ENCODE results near the gene RALGPS1. TPM values are rescaled to one million over a fixed set of nuclear protein-coding genes. Genes with fewer than 3 reads are reported as not detected.

RALGPS1 gene
- total RNA-seq, 2 experiments from 2014 or later, result 1.5 to 1.7 TPM

DNA sequence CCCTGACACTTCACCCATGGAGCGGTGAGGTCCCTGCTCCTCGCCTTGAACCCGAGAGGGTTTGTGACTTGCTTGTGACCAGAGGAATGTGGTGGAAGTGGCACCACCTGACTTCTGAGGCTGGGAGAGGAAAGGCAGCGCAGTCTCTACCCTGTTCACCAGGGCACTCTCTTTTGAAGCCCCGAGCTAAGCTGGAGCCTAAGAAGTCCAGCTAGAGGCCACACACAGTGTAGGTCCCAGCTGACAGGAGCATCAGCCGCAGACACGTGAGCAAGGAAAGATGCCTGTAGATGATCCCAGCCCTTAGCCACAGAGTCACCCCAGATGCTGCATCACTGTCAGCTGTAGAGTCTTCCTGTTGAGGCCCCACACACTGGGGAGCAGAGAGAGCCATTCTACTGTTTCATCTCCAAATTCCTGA is 209.5 kb downstream of the RALGPS1 start:
- POLR2A ChIA-PET, result no interaction called here
- CTCF ChIA-PET, result interaction anchor here (1.0 kb wide), 1 partner anchor 23 kb away, joined by 3 read pairs; no protein-coding TSS in a partner anchor

DNA sequence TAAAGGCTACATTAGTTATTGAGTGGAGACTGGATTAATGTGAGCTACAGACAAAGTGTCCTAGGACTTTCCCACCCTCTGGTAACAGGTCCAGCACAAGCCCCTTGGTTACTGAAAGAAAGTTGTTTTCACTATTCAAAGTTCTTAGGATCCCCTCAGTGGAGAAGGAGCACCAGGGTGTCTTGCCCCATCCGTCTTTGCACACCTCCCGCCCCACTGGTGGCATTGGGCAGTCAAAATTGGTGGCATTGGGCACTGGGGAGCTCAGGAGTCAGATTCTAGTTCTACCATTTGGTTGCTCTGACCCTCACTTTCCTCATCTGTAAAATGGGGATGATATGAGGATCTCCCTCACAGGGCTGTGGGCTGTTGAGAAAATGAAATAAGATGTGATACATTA is 210.2 kb downstream of the RALGPS1 start:
- POLR2A ChIA-PET, result no interaction called here
- CTCF ChIA-PET, result no interaction called here

DNA sequence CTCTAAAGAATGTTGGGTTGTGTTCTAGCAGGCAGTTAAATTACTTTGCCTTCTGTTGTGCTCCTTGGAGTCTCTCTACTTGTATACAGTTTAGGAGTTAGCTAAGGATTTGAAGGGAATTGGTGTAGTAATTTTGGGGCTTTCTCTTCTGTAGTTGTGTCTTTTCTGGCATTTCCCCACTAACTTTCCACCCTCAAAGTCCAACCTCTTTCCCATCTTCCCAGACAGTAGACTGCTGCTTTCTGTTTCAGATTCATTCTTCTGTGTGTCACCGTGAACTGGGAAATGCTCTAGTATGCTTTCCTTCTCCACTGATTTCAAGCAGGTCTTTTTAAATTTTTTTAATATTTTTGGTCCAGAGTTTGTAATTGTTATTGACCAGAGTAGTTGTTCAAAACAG is 212.4 kb downstream of the RALGPS1 start:
- POLR2A ChIA-PET, result no interaction called here

DNA sequence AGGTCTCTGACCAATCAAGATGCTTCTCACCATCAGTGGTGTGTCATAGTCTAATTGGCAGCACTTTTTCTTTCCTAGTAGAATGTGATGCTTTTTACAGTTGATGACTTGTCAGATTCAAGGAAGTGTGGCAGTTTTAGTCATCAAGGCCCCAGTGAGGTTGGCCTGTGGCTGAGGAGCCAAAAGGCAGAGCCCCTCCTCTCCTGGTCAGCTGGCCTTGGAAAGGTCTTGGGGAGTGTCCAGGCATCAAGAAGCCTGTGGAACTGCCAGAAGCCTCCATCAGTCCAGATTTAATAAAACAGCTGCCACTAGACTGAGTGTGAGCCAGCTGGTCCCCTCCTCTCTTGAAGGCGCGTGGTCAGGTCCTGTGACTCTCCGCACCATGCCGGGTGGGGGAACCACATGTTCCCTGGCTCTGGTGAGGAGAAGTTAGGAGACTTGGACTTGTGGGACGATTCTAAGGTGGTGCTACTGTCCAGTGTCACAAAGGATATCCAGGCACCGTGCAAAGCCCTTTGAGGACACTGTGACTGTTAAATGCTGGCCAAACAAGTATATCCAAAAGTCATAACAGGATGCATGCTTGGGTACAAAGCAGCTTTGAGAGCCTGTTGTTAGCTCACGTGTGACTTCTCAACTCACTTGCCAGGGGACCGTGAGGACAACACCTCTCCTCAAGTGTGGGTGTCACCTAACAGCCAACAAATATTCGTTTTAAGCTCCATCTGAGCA is 213.9 kb downstream of the RALGPS1 start:
- POLR2A ChIA-PET, result no interaction called here
- CTCF ChIA-PET, result no interaction called here

More for the DNA sequence above, 212.4 kb downstream of the RALGPS1 start:
- CTCF ChIA-PET, result no interaction called here

DNA sequence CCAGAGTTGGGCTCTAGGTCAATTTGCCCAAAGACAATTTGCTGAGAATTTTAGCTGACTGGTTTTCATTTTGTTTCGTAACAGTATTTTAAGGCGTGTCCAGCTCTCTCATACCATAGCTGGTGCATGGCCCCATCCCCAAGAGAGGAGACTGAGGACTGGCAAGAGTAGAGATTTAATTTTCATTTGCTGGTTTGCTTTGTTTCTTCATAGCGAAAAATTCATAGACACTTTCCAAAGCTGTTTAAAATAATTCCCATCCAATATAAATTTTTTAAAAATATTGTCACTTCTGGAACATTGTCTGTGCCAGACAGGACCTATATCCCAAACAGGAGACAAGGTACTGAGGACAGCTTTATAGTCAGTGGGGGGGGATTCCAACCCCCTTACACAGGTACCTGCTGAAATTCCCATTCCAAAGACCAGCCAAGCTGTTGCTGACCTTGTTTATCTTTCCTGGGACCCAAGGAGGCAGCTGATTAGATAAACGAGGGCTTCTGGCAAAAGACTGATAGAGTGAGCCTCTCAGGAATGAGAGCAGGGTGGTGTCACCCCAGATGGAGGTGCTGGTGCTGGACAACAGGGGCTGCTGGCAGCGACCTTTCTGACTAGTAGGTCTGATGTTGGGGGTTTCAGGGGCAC is 214.6 kb downstream of the RALGPS1 start:
- CTCF ChIA-PET, result no interaction called here
- POLR2A ChIA-PET, result no interaction called here

DNA sequence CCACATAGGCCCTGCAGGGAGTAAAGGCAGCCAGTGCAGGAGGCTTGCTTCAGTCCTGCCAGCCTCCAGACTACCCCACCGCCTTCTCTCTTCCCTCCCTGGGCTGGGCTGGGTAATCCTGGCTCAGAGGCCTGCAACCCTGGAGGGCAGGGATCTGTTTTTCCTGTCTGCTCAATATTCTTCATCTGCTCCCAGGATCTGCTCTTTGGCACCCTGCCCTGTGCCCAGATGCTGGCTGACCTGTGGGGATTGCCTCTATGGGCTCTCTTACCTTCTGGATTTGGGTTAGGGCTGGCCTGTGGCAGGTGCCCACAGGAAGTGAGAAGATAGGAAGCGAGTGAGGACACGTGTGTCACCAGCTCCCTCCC is 215.1 kb downstream of the RALGPS1 start:
- CTCF ChIA-PET, result no interaction called here
- POLR2A ChIA-PET, result no interaction called here

DNA sequence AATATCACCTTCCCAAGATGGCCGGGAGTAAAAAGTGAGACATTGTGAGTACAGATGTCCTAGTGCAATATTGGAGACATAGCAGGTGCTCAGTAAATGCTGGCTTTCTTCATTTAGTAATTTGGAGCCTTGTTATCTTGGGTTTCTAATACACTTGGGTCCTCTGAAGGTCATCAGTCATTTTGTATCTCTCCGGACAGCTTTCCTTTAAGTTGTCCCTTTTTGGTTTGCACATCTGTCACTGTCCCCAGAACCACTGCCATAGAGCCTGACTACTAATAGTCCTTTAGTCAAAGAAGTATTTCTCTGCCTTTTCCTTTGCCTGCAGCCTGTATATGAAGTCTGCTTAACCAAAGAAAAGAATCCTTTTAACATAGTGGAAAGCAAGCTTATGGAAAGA is 215.7 kb downstream of the RALGPS1 start:
- POLR2A ChIA-PET, result no interaction called here
- CTCF ChIA-PET, result no interaction called here

DNA sequence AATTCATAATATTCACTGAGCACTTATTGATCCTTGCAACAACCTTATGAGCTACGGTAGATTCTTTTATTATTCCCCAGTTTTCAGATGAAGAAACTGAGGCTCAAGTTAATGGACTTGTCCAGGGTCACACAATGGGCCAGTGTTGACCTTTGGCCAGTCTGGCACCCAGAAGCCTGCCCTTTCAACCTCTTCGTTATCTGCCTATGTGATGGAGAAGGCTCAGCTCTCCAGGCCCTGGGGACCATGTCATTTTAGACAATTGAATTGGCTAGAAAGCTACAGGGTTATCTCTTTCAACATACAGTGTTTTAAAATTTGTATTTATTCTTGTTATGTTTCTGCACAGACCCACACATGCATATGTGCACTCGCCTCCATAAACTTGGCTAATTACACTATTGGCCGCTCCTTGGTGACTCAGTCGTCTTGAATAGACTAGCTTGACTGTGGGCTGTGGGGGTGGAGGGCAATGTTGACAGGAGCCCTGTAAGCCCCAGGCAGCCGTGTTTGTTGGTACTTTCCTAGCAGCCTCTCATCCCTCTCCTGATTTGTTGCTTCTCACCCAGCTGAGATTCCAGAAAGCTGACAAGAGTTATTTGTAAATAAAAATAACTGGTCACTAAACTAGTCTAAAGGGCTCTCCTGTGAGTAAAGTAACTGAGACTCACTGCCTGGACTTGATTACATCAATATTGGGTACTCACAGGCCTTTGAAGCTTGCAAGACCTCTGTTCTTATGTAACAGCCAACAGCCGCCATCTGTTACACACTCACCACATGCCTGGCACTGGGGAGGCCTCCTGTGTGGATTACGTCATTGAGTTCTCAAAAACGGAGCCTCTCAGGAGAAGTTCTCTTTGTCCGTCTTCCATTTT is 216.3 kb downstream of the RALGPS1 start:
- POLR2A ChIA-PET, result no interaction called here
- CTCF ChIA-PET, result no interaction called here

DNA sequence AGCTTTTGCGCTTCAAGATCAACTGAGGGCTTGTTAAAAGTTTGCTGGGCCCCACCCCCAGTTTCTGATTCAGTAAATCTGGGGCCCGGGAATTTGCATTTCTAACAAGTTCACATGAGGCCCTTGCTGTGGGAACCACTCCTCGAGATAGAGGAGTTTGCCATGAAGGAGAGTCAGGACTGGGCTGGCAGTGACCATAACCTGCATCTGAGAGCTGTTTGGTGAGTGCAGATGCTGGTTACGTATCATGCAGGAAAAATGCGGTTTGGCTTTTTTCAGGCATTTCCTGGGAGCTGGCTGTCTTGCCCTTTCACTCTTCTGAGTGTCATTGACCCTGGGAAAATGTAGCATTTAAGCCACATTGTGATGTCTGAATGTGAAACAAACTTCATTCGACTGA is 217.3 kb downstream of the RALGPS1 start:
- POLR2A ChIA-PET, result no interaction called here
- CTCF ChIA-PET, result no interaction called here

DNA sequence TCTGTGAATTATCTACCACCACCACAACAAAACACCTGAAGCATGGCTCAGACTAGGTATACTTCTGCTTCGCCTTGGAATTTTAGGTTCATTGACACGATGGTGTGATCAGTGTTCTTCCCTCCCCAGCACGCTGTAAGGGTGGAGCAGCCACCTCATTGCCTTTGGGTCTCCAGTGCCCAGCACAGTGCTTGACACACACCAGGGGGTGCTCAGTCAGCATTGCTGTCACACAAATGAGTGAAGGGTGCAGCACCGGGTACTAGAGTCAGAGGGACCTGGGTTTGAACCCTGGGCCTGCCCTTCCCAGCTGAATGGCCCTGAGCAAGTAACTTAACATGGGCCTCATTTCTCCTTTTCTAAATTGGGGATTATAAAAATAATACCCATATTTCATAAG is 217.8 kb downstream of the RALGPS1 start:
- ChIA-PET CTCF (no interaction called here), POLR2A (no interaction called here)

DNA sequence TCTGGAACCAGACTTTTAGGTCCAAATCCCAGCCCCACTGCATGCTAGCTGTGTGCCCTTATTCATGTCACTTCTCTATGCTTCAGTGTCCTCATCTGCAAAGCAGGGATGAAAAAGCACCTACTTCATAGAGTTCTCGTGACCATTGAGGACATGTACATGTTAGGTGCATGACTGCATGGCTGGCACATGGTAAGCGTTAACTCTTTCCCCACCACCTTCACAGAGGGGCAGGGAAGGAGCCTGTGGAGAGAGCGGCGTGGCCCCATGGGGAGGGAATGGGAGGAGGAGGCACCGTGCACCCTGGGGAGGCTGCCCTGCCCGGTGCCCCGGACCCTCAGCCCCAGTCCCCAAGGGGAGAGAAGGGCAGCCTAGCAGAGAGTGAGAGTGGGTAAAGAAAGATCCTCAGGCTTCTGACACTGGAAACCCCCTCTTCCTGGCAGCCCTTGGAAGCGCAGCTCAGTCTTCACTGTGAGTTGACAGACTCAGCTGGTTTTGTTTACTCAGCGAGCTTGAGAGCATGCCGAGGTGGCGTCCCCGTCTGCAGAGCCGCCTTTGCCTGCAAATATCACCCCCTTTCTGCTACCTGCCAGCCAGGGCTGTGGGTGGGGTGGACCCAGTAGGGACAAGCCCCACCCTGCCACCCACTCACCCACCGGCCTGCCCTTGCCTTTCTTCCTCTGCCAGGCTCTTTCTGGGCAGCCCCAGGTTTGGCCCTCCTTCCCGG is 218.5 kb downstream of the RALGPS1 start:
- ChIA-PET CTCF (no interaction called here), POLR2A (no interaction called here)

DNA sequence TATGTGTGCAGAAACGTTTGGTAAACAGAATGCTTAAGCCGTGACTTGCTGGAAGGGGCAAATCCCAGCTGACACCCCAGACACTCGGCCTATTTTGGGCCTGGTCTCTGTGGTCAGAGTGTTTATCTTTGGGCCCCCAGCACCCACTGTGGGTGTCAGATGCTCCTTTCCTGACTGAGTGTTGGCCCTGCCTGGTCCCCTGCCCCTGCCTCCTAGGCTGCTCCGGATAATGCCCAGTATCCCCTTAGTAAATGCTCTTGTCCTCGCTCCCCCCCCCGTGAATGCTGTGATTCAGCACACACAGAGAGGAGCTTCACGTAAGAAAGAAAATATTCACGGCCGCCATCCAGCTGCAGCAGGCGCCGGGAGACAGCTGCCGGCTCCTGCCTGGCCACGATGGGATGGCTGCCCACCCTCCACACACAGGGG is 219.2 kb downstream of the RALGPS1 start:
- CTCF ChIA-PET, result no interaction called here
- POLR2A ChIA-PET, result no interaction called here

DNA sequence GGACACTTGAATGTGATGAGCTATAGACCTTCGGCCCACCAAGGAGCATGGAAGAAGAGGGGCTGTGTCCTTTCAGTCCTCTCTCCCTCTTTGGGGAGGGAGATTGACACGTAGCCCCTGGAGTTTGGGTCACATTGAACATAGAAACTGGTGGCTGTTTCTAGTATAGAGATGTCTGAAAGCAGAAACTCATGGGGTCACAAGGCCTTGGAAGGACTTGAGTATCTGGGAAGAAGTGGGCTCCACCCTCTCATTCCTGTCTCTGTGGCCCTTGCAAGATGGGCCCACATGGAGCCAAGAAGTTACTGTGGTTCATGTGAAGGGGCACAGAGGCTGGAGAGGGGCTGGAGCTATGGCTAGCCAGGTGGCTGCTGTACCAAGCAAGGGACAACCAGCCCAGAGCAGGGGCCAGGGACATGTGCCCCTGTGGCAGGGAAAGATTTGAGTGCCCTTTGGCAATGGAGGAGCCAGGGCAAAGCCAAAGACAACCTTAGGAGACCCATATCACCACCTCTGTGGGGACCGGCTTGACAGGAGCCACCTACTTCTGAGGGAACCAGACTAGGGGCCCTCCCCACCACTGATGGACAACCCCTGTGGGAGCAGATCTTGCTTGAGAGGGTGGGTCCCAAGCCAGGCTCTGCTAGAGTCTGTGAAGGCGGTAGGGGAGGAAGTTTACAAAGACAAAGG is 220.6 kb downstream of the RALGPS1 start:
- ChIA-PET CTCF (no interaction called here), POLR2A (no interaction called here)

DNA sequence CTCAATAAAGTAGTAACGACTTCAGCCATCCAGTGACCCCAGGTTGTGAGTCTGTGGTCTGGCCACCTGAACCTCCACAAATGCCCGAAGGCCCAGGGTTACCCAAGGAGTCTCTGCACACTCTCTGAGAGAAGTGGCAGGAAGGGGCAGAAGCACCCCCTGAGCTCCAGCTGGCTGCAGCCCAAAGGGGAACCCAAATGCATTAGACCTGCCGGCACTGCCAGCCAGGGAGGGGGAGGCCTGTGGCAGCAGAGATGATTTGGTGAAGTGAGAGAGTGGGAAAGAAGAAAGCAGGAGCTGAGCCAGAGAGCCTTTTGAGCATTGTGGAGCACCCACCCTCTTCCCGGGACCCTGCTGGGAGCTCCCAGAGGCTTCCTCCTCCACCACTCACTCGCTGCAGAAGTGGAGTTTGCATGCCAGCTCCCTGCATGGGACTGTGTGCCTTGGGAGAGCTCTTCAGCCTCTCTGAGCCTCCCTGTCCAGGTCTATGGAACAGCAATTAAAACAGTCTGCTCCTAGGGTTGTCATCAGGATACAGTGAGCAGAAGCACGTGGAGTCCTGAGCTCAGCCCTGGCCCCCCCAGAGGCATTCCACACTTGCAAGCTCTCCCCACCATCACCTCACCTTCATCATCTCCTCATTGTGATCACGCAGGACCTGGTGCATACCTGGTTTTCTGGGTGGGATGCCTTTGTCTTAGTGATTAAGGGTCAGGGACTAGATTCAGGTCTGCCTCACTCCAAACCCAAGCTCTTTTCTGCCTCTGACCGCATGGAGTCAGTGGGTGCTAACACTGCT is 221.7 kb downstream of the RALGPS1 start:
- POLR2A ChIA-PET, result no interaction called here
- CTCF ChIA-PET, result interaction anchor here (1.4 kb wide), 1 partner anchor 195 kb away, joined by 3 read pairs; no protein-coding TSS in a partner anchor

DNA sequence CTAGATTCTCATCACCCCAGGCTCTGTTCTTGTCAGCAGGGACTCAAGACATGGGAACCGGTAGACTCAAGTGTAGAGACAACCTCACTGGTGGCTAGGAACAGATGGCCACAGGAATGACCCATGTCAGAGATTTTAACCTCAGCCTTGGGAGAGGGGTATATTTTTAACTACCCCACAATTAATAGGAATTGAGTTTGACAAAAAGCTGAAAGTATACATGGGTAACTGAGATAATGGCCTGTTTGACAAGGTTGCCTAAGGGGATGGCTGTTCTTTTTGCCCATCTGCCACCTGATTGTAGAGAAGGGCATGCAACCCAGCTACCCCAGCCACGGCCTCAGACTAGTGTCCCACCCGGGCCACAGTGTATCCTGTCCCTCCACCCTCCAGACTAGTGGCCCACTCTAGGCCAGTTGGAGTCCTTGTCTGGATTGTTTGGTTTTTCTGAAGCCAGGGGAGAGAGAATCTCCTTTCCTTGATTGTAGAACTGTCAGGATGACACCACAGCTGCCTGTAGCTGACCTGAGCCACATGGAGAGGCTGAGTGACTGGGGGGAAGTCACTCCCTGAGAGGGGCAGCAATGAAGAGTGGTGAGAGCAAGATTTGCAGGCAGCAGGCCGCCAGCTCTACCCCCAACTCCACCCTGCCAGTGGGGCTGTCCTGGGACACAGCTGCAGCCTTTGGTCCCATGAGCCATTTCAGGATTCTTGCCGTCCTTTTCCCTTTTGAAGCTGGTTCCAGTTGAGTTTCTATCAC is 222.5 kb downstream of the RALGPS1 start:
- ChIA-PET CTCF (interaction anchor here (1.4 kb wide), 1 partner anchor 196 kb away, joined by 3 read pairs; no protein-coding TSS in a partner anchor), POLR2A (no interaction called here)

DNA sequence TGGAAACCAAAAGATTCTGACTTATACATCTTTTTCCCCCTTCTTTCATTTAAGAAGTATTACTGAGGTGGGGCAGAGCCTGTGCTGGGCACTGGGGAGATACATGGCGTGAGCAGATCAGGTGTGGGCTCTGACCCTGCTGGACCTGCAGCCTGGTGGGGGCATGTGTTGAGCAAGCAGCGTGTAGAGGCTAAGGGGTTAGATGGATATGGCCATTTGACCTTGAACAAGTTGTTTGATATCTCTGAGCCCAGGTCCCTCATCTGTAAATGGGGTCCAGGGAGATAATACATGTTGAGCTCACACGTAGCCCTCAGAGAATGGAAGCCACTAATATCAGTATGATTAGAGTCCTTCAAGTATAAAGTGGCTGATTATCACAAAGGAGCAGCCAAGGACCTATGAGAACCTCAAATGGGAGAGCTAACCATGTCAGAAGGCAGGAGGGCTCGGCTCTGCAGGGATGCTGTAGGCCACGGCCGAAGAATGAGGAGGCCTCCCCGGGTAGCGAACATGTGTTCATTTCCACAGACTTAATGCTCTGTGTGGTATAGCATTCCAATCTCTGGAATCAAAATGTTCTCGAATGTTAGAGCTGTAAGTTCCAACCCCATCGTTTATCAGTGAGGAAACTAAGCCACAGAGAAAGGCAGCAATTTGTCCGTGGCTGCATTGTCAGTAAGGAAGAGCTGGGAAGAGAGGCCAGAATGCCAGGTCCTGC is 223.2 kb downstream of the RALGPS1 start:
- ChIA-PET CTCF (interaction anchor here (1.4 kb wide), 1 partner anchor 197 kb away, joined by 3 read pairs; no protein-coding TSS in a partner anchor), POLR2A (no interaction called here)

DNA sequence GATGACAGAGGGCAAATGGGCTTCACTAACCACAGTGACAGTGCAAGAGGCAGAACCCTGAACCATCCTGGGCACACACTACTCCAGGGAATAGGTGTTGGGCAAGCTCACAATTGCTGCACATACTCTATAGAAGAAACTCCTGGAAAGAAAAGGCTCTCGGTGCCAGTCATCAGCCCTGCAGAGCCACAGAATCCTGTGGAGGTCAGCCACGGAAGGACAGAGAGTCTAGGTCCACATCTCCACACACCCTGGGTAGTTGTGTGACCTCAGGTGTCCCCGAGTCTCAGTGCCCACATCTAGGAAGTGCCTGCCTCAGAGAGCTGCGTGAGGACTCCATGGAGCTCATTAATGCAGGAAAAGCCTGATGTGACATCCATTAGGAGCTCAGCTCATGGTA is 223.9 kb downstream of the RALGPS1 start:
- ChIA-PET CTCF (no interaction called here), POLR2A (no interaction called here)
